BLaER1 (cell line): ENCODE measurements around the gene HBA2.
"Not testable (repeated sequence)": the region's sequence is repeated elsewhere in the genome, so short reads cannot be mapped to it uniquely, and the experiment has no call there.

Source experiments
- H3K27ac ChIP-seq: shearing (Covaris generic); formaldehyde crosslinking; 2 replicates; pipeline ENCODE4 v1.8.1; 2022
- H3K27me3 ChIP-seq: shearing (Covaris generic); formaldehyde crosslinking; 2 replicates; pipeline ENCODE4 v1.8.1; 2022
- H3K36me3 ChIP-seq: shearing (Covaris generic); formaldehyde crosslinking; 2 replicates; pipeline ENCODE4 v1.8.1; 2022
- H3K4me1 ChIP-seq: shearing (Covaris generic); formaldehyde crosslinking; 2 replicates; pipeline ENCODE4 v1.8.1; 2022
- H3K4me2 ChIP-seq: shearing (Covaris generic); formaldehyde crosslinking; 2 replicates; pipeline ENCODE4 v1.8.1; 2022
- H3K4me3 ChIP-seq: shearing (Covaris generic); formaldehyde crosslinking; 2 replicates; pipeline ENCODE4 v1.8.1; 2022
- H3K9ac ChIP-seq: shearing (Covaris generic); formaldehyde crosslinking; 2 replicates; pipeline ENCODE4 v1.8.1; 2022
- H3K9me3 ChIP-seq: shearing (Covaris generic); formaldehyde crosslinking; 2 replicates; pipeline ENCODE4 v1.8.1; 2022
- H4K20me1 ChIP-seq: shearing (Covaris generic); formaldehyde crosslinking; 2 replicates; pipeline ENCODE4 v1.8.1; 2022
- Cebpa-rat ChIP-seq: shearing (Covaris generic); IDR thresholded peaks from 2 replicates; pipeline ENCODE4 v1.8.1; 2022

Gene HBA2

GRCh38 chr16:155031-155398 lies 17.7 kb upstream of the HBA2 start:
- Histone ChIP-seq H3K9me3 (no peaks in the 10 kb centered on the region), H3K27ac (no peak overlapping the region), H3K4me3 (no peak overlapping the region), H3K27me3 (peaks cover 36% of the 10 kb centered on the region), H4K20me1 (no peaks in the 10 kb centered on the region), H3K4me1 (peaks cover 8% of the 10 kb centered on the region), H3K4me2 (peak overlapping the region; percentile 61), H3K36me3 (no peaks in the 10 kb centered on the region), H3K9ac (no peak overlapping the region)
- no peak for TF ChIP-seq Cebpa-rat

- no peak for TF ChIP-seq Cebpa-rat
- no peak overlapping the region for H3K9ac ChIP-seq
- no peak overlapping the region for H3K4me2 ChIP-seq
- H3K9me3 ChIP-seq = no peaks in the 10 kb centered on the region
- H3K4me1 ChIP-seq = no peaks in the 10 kb centered on the region
- H3K36me3 ChIP-seq = no peaks in the 10 kb centered on the region
- H3K27ac ChIP-seq = no peak overlapping the region
- H3K4me3 ChIP-seq = no peak overlapping the region
- H4K20me1 ChIP-seq = peaks cover 16% of the 10 kb centered on the region; the same call in 1 of the 2 replicates
- peaks cover 69% of the 10 kb centered on the region for H3K27me3 ChIP-seq
Observed at GRCh38 chr16:159136-159849, 13.4 kb upstream of the HBA2 start.

DNA sequence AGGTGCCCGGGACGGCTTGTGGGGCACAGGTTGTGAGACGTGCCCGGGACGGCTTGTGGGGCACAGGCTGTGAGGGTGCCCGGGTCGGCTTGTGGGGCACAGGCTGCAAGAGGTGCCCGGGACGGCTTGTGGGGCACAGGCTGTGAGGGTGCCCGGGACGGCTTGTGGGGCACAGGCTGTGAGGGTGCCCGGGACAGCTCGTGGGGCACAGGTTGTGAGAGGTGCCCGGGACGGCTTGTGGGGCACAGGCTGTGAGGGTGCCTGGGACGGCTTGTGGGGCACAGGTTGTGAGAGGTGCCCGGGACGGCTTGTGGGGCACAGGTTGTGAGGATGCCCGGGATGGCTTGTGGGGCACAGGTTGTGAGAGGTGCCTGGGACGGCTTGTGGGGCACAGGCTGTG lies 12.4 kb upstream of the HBA2 start:
- not testable (repeated sequence) for H3K4me1 ChIP-seq, H3K4me3 ChIP-seq, H3K4me2 ChIP-seq, H3K27ac ChIP-seq, H3K9ac ChIP-seq, H3K36me3 ChIP-seq, H3K9me3 ChIP-seq
- Histone ChIP-seq H4K20me1 (peaks cover 17% of the 10 kb centered on the region; the same call in 1 of the 2 replicates), H3K27me3 (peaks cover 63% of the 10 kb centered on the region)

DNA sequence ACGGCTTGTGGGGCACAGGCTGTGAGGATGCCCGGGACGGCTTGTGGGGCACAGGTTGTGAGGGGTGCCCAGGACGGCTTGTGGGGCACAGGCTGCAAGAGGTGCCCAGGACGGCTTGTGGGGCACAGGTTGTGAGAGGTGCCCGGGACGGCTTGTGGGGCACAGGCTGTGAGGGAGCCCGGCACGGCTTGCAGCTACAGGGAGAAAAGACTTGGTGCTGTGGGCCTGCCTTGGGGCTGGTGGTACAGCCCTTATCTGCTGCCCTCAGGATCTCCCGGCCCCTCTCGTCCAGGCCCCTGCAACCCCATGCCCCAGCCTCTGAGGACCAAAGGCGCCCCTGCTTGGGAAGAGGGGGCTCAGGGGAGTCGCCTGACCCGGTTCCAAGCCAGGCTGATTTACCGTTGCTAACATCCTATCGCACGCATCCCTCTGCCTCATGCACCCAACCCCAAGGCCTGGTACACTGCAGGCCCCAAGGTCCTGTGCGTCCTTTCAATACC lies 11.9 kb upstream of the HBA2 start:
- Histone ChIP-seq H3K36me3 (no peaks in the 10 kb centered on the region), H3K9me3 (no peaks in the 10 kb centered on the region), H3K27ac (no peak overlapping the region), H3K4me1 (peaks cover 8% of the 10 kb centered on the region), H3K4me3 (no peak overlapping the region), H3K9ac (no peak overlapping the region), H3K27me3 (peaks cover 63% of the 10 kb centered on the region), H3K4me2 (no peak overlapping the region), H4K20me1 (peaks cover 22% of the 10 kb centered on the region)
- TF ChIP-seq Cebpa-rat = no peak

DNA sequence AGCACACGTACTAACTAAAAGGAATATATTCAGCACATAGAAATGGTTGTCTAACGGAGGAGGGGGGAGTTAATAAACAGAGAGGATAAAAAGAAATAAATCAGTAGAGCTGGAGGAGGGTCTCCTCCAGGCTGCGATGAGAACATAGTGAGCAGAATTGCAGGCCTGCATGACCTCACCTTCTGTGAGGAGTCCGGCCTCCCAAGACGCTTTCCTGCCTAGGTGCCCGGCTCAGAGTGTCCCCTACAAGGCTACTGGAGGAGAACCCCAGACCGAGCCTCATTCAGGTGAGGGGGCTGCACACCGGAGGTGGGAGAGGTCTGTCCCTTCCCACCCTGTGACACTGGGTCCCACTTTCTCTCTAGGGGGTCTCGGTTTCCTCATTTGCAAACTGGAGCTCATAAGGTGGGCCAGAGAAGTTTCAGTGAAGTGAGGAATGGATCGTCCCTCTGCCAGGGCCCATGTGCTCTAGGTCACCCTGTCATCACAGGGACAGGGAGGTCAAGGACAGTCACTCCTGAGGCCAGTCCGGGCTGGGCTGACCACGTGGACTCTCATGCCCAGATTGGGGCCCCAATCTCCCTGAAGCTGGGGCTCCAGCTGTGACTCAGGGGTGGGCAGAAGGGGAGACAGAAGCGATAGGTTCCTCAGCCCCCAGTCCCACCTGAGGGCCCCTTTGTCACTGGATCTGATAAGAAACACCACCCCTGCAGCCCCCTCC lies 10.2 kb upstream of the HBA2 start:
- H3K36me3 ChIP-seq = no peaks in the 10 kb centered on the region
- H3K27me3 ChIP-seq = peaks cover 68% of the 10 kb centered on the region

GRCh38 chr16:163139-163538 lies 9.5 kb upstream of the HBA2 start:
- peaks cover 75% of the 10 kb centered on the region for H3K27me3 ChIP-seq
- not testable (repeated sequence) for H3K36me3 ChIP-seq, H3K9ac ChIP-seq

More for the DNA sequence above, 10.2 kb upstream of the HBA2 start:
- H4K20me1 ChIP-seq = peaks cover 39% of the 10 kb centered on the region
- no peak overlapping the region for H3K9ac ChIP-seq
- H3K4me2 ChIP-seq = no peak overlapping the region
- H3K9me3 ChIP-seq = no peaks in the 10 kb centered on the region
- no peak for TF ChIP-seq Cebpa-rat
- no peak overlapping the region for H3K4me3 ChIP-seq
- H3K4me1 ChIP-seq = peaks cover 12% of the 10 kb centered on the region
- H3K27ac ChIP-seq = no peak overlapping the region

GRCh38 chr16:163696-164095 lies 9.0 kb upstream of the HBA2 start:
- H3K4me2 ChIP-seq, H3K36me3 ChIP-seq, H3K9me3 ChIP-seq, H3K27ac ChIP-seq, H3K9ac ChIP-seq, H3K4me3 ChIP-seq: not testable (repeated sequence)
- Histone ChIP-seq H3K27me3 (peaks cover 81% of the 10 kb centered on the region), H4K20me1 (peaks cover 51% of the 10 kb centered on the region), H3K4me1 (peaks cover 12% of the 10 kb centered on the region)

More at GRCh38 chr16:163139-163538, 9.5 kb upstream of the HBA2 start:
- H3K27ac ChIP-seq, H3K9me3 ChIP-seq, H3K4me2 ChIP-seq, H3K4me3 ChIP-seq: not testable (repeated sequence)
- H4K20me1 ChIP-seq = peaks cover 46% of the 10 kb centered on the region
- peaks cover 12% of the 10 kb centered on the region for H3K4me1 ChIP-seq

GRCh38 chr16:164134-164823 lies 8.4 kb upstream of the HBA2 start:
- not testable (repeated sequence) for H3K9me3 ChIP-seq, H3K9ac ChIP-seq, H3K4me2 ChIP-seq, H3K4me3 ChIP-seq, H3K27ac ChIP-seq, H3K36me3 ChIP-seq
- Histone ChIP-seq H3K4me1 (peaks cover 12% of the 10 kb centered on the region), H3K27me3 (peaks cover 84% of the 10 kb centered on the region), H4K20me1 (peaks cover 57% of the 10 kb centered on the region)

DNA sequence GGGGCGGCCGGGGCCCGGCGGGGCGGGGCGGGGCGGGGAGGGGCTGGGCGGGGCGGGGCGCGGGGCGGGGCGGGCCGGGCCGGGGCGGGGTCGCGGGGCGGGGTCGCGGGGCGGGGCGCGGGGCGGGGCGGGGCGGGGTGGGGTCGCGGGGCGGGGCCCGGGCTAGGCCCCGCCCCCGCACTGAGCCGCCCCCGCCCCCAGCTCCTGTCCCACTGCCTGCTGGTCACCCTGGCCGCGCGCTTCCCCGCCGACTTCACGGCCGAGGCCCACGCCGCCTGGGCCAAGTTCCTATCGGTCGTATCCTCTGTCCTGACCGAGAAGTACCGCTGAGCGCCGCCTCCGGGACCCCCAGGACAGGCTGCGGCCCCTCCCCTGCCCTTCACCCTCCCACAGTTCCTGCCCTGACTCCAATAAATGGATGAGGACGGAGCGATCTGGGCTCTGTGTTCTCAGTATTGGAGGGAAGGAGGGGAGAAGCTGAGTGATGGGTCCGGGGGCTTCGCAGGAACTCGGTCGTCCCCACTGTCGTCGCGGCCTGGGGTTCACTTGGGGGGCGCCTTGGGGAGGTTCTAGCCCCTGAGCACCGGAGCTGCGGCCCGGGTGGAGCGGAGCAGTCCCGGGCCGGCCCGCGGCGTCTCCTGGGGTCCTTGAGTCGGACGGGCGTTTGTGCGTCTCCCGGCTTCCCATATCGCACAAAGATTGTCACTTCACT lies 7.7 kb upstream of the HBA2 start:
- peaks cover 86% of the 10 kb centered on the region for H3K27me3 ChIP-seq
- H3K36me3 ChIP-seq = no peaks in the 10 kb centered on the region
- no peaks in the 10 kb centered on the region for H3K9me3 ChIP-seq

More for the DNA sequence above, 7.7 kb upstream of the HBA2 start:
- Histone ChIP-seq H3K4me3 (peak overlapping the region; percentile 58), H3K4me2 (peak overlapping the region; percentile 81), H4K20me1 (peaks cover 59% of the 10 kb centered on the region), H3K27ac (no peak overlapping the region), H3K4me1 (peaks cover 12% of the 10 kb centered on the region), H3K9ac (no peak overlapping the region)
- no peak for TF ChIP-seq Cebpa-rat
